ENCODE results near the gene TRIM44. TPM values are rescaled to one million over a fixed set of nuclear protein-coding genes. Genes with fewer than 3 reads are reported as not detected.

TRIM44 gene
- total and polyA plus RNA-seq, 4 donors = 3.7 to 15.1 (median 10.4) TPM

GRCh38 chr11:35764417-35764816 is 101.8 kb downstream of the TRIM44 start:
- 39% methylated on average over 6 of the region's 6 CpGs for WGBS
- peak overlapping the region; percentile 57 to 69 for H3K27ac ChIP-seq (ENCODE audit: low read depth in 1 of 2, low read length in 2 of 2)
- no peak overlapping the region for H3K9ac ChIP-seq (ENCODE audit: low read depth in 1 of 2, low read length in 2 of 2)
- H3K4me3 ChIP-seq (ENCODE audit: low read depth in 1 of 3, low read length in 3 of 3) = no peak overlapping the region
- DNase-seq (ENCODE audit: low spot score) = no peak
- H3K4me1 ChIP-seq (ENCODE audit: control insufficient read depth in 4 of 4, insufficient read depth in 4 of 4, low read length in 3 of 4) = peaks cover 7 to 38% (median 32%) of the 10 kb centered on the region in 4 donors
- no peaks in the 10 kb centered on the region for H3K27me3 ChIP-seq (ENCODE audit: control insufficient read depth in 4 of 4, insufficient read depth in 4 of 4, low read length in 3 of 4)
- H3K9me3 ChIP-seq (ENCODE audit: control insufficient read depth in 4 of 4, low read length in 3 of 4) = no peaks in the 10 kb centered on the region
- no peaks in the 10 kb centered on the region for H3K36me3 ChIP-seq (ENCODE audit: control insufficient read depth in 4 of 4, insufficient read depth in 3 of 4, low read depth in 1 of 4, low read length in 3 of 4)
- no peak for TF ChIP-seq EGR1 (IDR thresholded peaks at IDR 0.05; ENCODE audit: low read depth in 2 of 2)
- TF ChIP-seq ATF3 (IDR thresholded peaks at IDR 0.05) = no peak
- TF ChIP-seq HNF4G (IDR thresholded peaks at IDR 0.05) = no peak
- TF ChIP-seq RAD21 (IDR thresholded peaks at IDR 0.05) = peak; percentile 8 to 46
- TF ChIP-seq SP1 (IDR thresholded peaks at IDR 0.05) = peak; percentile 78
- TF ChIP-seq, protein P1, sequence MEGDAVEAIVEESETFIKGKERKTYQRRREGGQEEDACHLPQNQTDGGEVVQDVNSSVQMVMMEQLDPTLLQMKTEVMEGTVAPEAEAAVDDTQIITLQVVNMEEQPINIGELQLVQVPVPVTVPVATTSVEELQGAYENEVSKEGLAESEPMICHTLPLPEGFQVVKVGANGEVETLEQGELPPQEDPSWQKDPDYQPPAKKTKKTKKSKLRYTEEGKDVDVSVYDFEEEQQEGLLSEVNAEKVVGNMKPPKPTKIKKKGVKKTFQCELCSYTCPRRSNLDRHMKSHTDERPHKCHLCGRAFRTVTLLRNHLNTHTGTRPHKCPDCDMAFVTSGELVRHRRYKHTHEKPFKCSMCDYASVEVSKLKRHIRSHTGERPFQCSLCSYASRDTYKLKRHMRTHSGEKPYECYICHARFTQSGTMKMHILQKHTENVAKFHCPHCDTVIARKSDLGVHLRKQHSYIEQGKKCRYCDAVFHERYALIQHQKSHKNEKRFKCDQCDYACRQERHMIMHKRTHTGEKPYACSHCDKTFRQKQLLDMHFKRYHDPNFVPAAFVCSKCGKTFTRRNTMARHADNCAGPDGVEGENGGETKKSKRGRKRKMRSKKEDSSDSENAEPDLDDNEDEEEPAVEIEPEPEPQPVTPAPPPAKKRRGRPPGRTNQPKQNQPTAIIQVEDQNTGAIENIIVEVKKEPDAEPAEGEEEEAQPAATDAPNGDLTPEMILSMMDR (IDR thresholded peaks at IDR 0.05; ENCODE audit: low read depth, low read length, missing input control) = no peak
- peak; percentile 86 for TF ChIP-seq YY1 (IDR thresholded peaks at IDR 0.05)
- TF ChIP-seq RXRA (IDR thresholded peaks at IDR 0.05) = peak; percentile 86 to 91
- TF ChIP-seq HNF4A (conservative IDR thresholded peaks at IDR 0.05) = peak; percentile 51 to 64

- TF ChIP-seq, protein P1 (IDR thresholded peaks at IDR 0.05; ENCODE audit: low read depth, low read length, missing input control) = no peak
- TF ChIP-seq NR2F2 (IDR thresholded peaks at IDR 0.05) = no peak
- TF ChIP-seq RAD21 (IDR thresholded peaks at IDR 0.05) = no peak
- no peak for TF ChIP-seq HNF4G (IDR thresholded peaks at IDR 0.05)
- TF ChIP-seq, protein P2, sequence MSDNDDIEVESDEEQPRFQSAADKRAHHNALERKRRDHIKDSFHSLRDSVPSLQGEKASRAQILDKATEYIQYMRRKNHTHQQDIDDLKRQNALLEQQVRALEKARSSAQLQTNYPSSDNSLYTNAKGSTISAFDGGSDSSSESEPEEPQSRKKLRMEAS (IDR thresholded peaks at IDR 0.05) = no peak
- TF ChIP-seq SP1 (IDR thresholded peaks at IDR 0.05) = no peak
- TF ChIP-seq JUND (IDR thresholded peaks at IDR 0.05) = no peak
- TF ChIP-seq FOXA1 (IDR thresholded peaks at IDR 0.05) = no peak
- TF ChIP-seq HNF4A (conservative IDR thresholded peaks at IDR 0.05) = no peak
- TF ChIP-seq TAF1 (conservative IDR thresholded peaks at IDR 0.05) = no peak
- TF ChIP-seq ATF3 (IDR thresholded peaks at IDR 0.05) = no peak
- TF ChIP-seq GABPA (IDR thresholded peaks at IDR 0.05 in 1 of 2, conservative IDR thresholded peaks at IDR 0.05 in 1 of 2) = no peak
- TF ChIP-seq ZBTB33 (IDR thresholded peaks at IDR 0.05) = no peak
- TF ChIP-seq EGR1 (IDR thresholded peaks at IDR 0.05; ENCODE audit: low read depth in 2 of 2) = no peak
- TF ChIP-seq FOXA2 (IDR thresholded peaks at IDR 0.05) = no peak
- TF ChIP-seq YY1 (IDR thresholded peaks at IDR 0.05) = no peak
- TF ChIP-seq, protein P3, sequence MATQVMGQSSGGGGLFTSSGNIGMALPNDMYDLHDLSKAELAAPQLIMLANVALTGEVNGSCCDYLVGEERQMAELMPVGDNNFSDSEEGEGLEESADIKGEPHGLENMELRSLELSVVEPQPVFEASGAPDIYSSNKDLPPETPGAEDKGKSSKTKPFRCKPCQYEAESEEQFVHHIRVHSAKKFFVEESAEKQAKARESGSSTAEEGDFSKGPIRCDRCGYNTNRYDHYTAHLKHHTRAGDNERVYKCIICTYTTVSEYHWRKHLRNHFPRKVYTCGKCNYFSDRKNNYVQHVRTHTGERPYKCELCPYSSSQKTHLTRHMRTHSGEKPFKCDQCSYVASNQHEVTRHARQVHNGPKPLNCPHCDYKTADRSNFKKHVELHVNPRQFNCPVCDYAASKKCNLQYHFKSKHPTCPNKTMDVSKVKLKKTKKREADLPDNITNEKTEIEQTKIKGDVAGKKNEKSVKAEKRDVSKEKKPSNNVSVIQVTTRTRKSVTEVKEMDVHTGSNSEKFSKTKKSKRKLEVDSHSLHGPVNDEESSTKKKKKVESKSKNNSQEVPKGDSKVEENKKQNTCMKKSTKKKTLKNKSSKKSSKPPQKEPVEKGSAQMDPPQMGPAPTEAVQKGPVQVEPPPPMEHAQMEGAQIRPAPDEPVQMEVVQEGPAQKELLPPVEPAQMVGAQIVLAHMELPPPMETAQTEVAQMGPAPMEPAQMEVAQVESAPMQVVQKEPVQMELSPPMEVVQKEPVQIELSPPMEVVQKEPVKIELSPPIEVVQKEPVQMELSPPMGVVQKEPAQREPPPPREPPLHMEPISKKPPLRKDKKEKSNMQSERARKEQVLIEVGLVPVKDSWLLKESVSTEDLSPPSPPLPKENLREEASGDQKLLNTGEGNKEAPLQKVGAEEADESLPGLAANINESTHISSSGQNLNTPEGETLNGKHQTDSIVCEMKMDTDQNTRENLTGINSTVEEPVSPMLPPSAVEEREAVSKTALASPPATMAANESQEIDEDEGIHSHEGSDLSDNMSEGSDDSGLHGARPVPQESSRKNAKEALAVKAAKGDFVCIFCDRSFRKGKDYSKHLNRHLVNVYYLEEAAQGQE (IDR thresholded peaks at IDR 0.05) = no peak
- no peak for TF ChIP-seq RXRA (IDR thresholded peaks at IDR 0.05)
- no peaks in the 10 kb centered on the region for H3K9me3 ChIP-seq (ENCODE audit: control insufficient read depth in 4 of 4, low read length in 3 of 4)
- peaks cover 7 to 38% (median 32%) of the 10 kb centered on the region in 4 donors for H3K4me1 ChIP-seq (ENCODE audit: control insufficient read depth in 4 of 4, insufficient read depth in 4 of 4, low read length in 3 of 4)
- no peak overlapping the region for H3K4me3 ChIP-seq (ENCODE audit: low read depth in 1 of 3, low read length in 3 of 3)
- H3K9ac ChIP-seq (ENCODE audit: low read depth in 1 of 2, low read length in 2 of 2) = no peak overlapping the region
- H3K27me3 ChIP-seq (ENCODE audit: control insufficient read depth in 4 of 4, insufficient read depth in 4 of 4, low read length in 3 of 4) = no peaks in the 10 kb centered on the region
- no peak for DNase-seq (ENCODE audit: low spot score)
- no peaks in the 10 kb centered on the region for H3K36me3 ChIP-seq (ENCODE audit: control insufficient read depth in 4 of 4, insufficient read depth in 3 of 4, low read depth in 1 of 4, low read length in 3 of 4)
- no peak overlapping the region for H3K27ac ChIP-seq (ENCODE audit: low read depth in 1 of 2, low read length in 2 of 2)
- 99% methylated on average over 1 of the region's 1 CpG for WGBS
Measured at GRCh38 chr11:35765211-35765610, 102.6 kb downstream of the TRIM44 start.
